C4-2B (cell line): Measurements from ENCODE around the gene COG5.
A peak's percentile ranks its signal among the peaks of the same experiment; 100 is the strongest.

Experiments
- ZFX ChIP-seq: fragments of 450-650 bp; IDR thresholded peaks from 2 replicates; pipeline ENCODE4 v1.6.1; 2017
- TF ChIP-seq, protein P1 (sequence below): fragments of 450-650 bp; conservative IDR thresholded peaks from 2 replicates; pipeline ENCODE4 v1.5.1; 2017; ENCODE audit warnings: mild to moderate bottlenecking

DNA sequence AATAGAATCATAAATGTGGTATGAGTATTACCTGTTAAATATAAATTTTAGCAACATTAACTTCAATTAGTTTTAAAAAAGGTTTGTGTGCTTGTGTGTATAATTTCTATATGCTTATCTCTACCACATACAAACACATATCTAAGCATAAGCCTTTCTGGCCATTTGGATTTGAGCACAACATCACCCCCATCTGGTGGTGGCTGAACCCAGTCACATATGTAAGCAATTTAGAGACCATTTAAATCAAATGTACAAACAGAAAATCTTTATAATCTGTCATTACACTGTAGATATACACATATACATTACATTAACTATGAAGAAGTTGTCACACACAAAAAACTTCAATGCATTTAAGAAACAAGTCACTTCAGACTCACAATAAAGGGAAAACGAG, 62.1 kb downstream of the COG5 start:
- TF ChIP-seq, protein P1, sequence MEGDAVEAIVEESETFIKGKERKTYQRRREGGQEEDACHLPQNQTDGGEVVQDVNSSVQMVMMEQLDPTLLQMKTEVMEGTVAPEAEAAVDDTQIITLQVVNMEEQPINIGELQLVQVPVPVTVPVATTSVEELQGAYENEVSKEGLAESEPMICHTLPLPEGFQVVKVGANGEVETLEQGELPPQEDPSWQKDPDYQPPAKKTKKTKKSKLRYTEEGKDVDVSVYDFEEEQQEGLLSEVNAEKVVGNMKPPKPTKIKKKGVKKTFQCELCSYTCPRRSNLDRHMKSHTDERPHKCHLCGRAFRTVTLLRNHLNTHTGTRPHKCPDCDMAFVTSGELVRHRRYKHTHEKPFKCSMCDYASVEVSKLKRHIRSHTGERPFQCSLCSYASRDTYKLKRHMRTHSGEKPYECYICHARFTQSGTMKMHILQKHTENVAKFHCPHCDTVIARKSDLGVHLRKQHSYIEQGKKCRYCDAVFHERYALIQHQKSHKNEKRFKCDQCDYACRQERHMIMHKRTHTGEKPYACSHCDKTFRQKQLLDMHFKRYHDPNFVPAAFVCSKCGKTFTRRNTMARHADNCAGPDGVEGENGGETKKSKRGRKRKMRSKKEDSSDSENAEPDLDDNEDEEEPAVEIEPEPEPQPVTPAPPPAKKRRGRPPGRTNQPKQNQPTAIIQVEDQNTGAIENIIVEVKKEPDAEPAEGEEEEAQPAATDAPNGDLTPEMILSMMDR, result peak; percentile 80
- TF ChIP-seq ZFX, result no peak
